Measurements from ENCODE around the gene DNAH10.

The DNAH10 gene

GRCh38 chr12:123893276-123893675 lies 131.2 kb downstream of the DNAH10 start:
- no peak overlapping the region for H3K4me3 ChIP-seq (ENCODE audit: low read depth, low read length)
- no peaks in the 10 kb centered on the region for H3K9me3 ChIP-seq (ENCODE audit: control insufficient read depth, insufficient read depth, low read depth, low read length)
- H3K36me3 ChIP-seq (ENCODE audit: control insufficient read depth, insufficient read depth, low read length): no peaks in the 10 kb centered on the region
- H3K27me3 ChIP-seq (ENCODE audit: control insufficient read depth, insufficient read depth, low read length): no peaks in the 10 kb centered on the region; the same call in 1 of the 2 replicates
- no peaks in the 10 kb centered on the region; the same call in 1 of the 2 replicates for H3K4me1 ChIP-seq (ENCODE audit: control insufficient read depth, insufficient read depth, low read length)
- H3K9ac ChIP-seq (ENCODE audit: low read length): no peak overlapping the region
- H3K27ac ChIP-seq (ENCODE audit: low read depth, low read length): no peak overlapping the region

DNA sequence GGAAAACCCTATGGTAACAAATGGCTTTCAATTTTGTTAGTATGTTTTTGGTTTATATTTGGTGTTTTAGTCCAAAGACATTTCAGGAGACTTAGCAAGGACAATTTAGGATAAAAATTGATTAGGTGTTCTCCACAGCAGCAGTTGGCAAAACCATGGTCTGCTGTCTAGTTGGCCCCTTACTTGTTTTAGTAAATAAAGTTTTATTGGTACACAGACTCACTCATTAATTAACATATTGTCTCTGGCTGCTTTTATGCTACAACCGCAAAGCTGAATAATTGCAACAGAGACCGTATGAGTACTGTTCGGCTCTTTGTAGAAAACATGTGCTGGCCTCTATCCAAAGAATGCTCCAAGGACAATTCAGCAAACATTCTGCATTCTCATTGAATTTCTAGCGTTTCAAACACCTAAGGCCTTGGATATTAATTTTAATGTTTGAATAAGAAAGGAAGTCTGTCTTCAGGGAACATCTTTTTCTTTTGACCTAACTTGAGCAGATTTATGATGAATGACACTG lies 132.8 kb downstream of the DNAH10 start:
- Histone ChIP-seq H3K4me1 (ENCODE audit: control insufficient read depth, insufficient read depth, low read length) (no peaks in the 10 kb centered on the region; the same call in 1 of the 2 replicates), H3K27ac (ENCODE audit: low read depth, low read length) (no peak overlapping the region), H3K9me3 (ENCODE audit: control insufficient read depth, insufficient read depth, low read depth, low read length) (no peaks in the 10 kb centered on the region), H3K4me3 (ENCODE audit: low read depth, low read length) (no peak overlapping the region), H3K9ac (ENCODE audit: low read length) (no peak overlapping the region), H3K27me3 (ENCODE audit: control insufficient read depth, insufficient read depth, low read length) (no peaks in the 10 kb centered on the region), H3K36me3 (ENCODE audit: control insufficient read depth, insufficient read depth, low read length) (no peaks in the 10 kb centered on the region)

DNA sequence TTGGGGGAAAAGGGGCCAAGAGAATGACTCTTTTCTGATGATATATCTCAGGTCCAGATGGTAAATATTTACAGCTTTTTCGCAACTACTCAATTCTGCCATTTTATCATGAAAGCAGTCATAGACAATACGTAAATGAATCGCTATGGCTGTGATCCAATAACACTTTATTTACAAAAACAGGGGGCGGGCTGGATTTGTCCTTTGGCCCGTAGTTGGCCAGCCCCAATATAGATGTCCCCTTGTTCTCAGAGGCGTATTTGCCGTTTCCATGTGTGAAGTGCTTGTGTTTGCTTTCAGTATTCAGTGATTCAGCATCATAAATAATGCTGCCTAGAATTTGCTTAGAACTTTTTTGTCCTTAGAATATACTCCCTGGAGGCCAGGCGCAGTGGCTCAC lies 133.3 kb downstream of the DNAH10 start:
- H3K36me3 ChIP-seq (ENCODE audit: control insufficient read depth, insufficient read depth, low read length): no peaks in the 10 kb centered on the region
- no peak overlapping the region for H3K27ac ChIP-seq (ENCODE audit: low read depth, low read length)
- no peak overlapping the region for H3K9ac ChIP-seq (ENCODE audit: low read length)
- no peaks in the 10 kb centered on the region for H3K27me3 ChIP-seq (ENCODE audit: control insufficient read depth, insufficient read depth, low read length)
- H3K4me3 ChIP-seq (ENCODE audit: low read depth, low read length): no peak overlapping the region
- no peaks in the 10 kb centered on the region for H3K9me3 ChIP-seq (ENCODE audit: control insufficient read depth, insufficient read depth, low read depth, low read length)
- no peaks in the 10 kb centered on the region; the same call in 1 of the 2 replicates for H3K4me1 ChIP-seq (ENCODE audit: control insufficient read depth, insufficient read depth, low read length)

- Histone ChIP-seq H3K27ac (ENCODE audit: low read depth, low read length) (no peak overlapping the region), H3K9me3 (ENCODE audit: control insufficient read depth, insufficient read depth, low read depth, low read length) (no peaks in the 10 kb centered on the region), H3K9ac (ENCODE audit: low read length) (no peak overlapping the region), H3K27me3 (ENCODE audit: control insufficient read depth, insufficient read depth, low read length) (no peaks in the 10 kb centered on the region), H3K4me3 (ENCODE audit: low read depth, low read length) (no peak overlapping the region), H3K36me3 (ENCODE audit: control insufficient read depth, insufficient read depth, low read length) (no peaks in the 10 kb centered on the region), H3K4me1 (ENCODE audit: control insufficient read depth, insufficient read depth, low read length) (peaks cover 8% of the 10 kb centered on the region)
These were observed 134.7 kb downstream of the DNAH10 start for GRCh38 chr12:123896767-123897166.

DNA sequence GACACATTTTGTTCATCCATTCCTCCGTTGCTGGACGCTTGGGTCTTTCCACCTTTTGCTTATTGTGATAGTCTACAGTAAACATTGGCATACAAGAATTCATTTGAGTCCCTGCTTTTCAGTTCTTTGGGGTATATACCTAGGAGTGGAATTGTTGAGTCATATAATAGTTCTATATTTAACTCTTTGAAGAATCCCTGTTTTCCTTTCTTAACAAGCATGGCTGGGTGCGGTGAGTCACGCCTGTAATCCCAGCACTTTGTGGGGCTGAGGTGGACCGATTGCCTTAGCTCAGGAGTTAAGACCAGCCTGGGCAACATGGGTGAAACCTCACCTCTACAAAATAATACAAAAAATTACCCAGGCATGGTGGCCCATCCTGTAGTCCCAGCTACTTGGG lies 135.1 kb downstream of the DNAH10 start:
- Histone ChIP-seq H3K4me1 (ENCODE audit: control insufficient read depth, insufficient read depth, low read length) (peaks cover 8% of the 10 kb centered on the region), H3K27me3 (ENCODE audit: control insufficient read depth, insufficient read depth, low read length) (peaks cover 1% of the 10 kb centered on the region; the same call in 1 of the 2 replicates), H3K9ac (ENCODE audit: low read length) (no peak overlapping the region), H3K4me3 (ENCODE audit: low read depth, low read length) (no peak overlapping the region), H3K36me3 (ENCODE audit: control insufficient read depth, insufficient read depth, low read length) (no peaks in the 10 kb centered on the region), H3K9me3 (ENCODE audit: control insufficient read depth, insufficient read depth, low read depth, low read length) (no peaks in the 10 kb centered on the region), H3K27ac (ENCODE audit: low read depth, low read length) (no peak overlapping the region)

DNA sequence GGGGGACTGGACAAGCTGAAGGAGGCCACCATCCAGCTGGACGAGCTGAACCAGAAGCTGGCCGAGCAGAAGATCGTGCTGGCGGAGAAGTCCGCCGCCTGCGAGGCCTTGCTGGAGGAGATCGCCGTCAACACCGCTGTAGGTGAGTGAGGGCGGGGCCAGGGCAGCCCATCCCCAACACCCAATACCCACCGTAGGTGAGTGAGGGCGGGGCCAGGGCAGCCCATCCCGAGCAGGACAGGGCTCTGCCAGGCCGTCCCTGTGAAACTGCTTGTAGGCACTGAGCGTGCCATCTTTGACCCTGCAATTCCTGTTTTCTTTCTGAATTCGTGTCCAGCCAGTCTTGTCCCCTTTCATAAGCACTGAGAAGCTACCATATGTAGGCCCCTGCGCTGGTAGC lies 136.6 kb downstream of the DNAH10 start:
- Histone ChIP-seq H3K9ac (ENCODE audit: low read length) (no peak overlapping the region), H3K27ac (ENCODE audit: low read depth, low read length) (no peak overlapping the region), H3K27me3 (ENCODE audit: control insufficient read depth, insufficient read depth, low read length) (peaks cover 9% of the 10 kb centered on the region; the same call in 1 of the 2 replicates), H3K36me3 (ENCODE audit: control insufficient read depth, insufficient read depth, low read length) (no peaks in the 10 kb centered on the region), H3K9me3 (ENCODE audit: control insufficient read depth, insufficient read depth, low read depth, low read length) (no peaks in the 10 kb centered on the region), H3K4me3 (ENCODE audit: low read depth, low read length) (no peak overlapping the region), H3K4me1 (ENCODE audit: control insufficient read depth, insufficient read depth, low read length) (peaks cover 8% of the 10 kb centered on the region)

- Histone ChIP-seq H3K4me3 (ENCODE audit: low read depth, low read length) (no peak overlapping the region), H3K4me1 (ENCODE audit: control insufficient read depth, insufficient read depth, low read length) (peaks cover 8% of the 10 kb centered on the region), H3K36me3 (ENCODE audit: control insufficient read depth, insufficient read depth, low read length) (no peaks in the 10 kb centered on the region), H3K9me3 (ENCODE audit: control insufficient read depth, insufficient read depth, low read depth, low read length) (no peaks in the 10 kb centered on the region), H3K27me3 (ENCODE audit: control insufficient read depth, insufficient read depth, low read length) (peaks cover 14% of the 10 kb centered on the region; the same call in 1 of the 2 replicates), H3K9ac (ENCODE audit: low read length) (no peak overlapping the region), H3K27ac (ENCODE audit: low read depth, low read length) (no peak overlapping the region)
These were observed 137.3 kb downstream of the DNAH10 start for GRCh38 chr12:123899368-123899767.

DNA sequence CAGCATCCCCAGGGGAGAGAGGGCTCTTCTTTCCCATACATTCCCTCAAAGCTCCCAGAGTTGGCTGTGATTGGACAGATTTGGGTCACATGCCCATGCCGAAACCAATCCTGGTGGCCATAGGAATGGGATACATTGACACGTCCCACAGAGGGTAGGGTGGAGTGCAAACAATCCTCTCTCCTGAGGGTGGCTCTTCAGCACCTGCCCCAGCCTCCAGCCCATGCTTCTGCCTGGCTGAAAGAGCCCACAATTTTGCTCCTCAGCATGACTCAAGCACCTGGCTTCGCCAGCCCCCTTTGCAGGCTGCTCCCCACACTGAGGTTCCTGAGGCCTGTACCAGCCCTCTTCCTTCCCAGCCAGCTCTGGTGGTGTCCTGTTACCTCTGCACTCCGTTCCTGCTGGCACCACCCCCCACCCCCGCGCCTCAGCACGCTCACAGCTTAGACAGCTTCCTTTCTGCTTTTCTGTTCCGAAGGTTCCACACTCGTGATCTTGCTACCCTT lies 138.8 kb downstream of the DNAH10 start:
- Histone ChIP-seq H3K4me3 (ENCODE audit: low read depth, low read length) (peak overlapping the region; percentile 6; the same call in 1 of the 2 replicates), H3K27me3 (ENCODE audit: control insufficient read depth, insufficient read depth, low read length) (peaks cover 14% of the 10 kb centered on the region; the same call in 1 of the 2 replicates), H3K36me3 (ENCODE audit: control insufficient read depth, insufficient read depth, low read length) (no peaks in the 10 kb centered on the region), H3K9ac (ENCODE audit: low read length) (no peak overlapping the region), H3K9me3 (ENCODE audit: control insufficient read depth, insufficient read depth, low read depth, low read length) (no peaks in the 10 kb centered on the region), H3K27ac (ENCODE audit: low read depth, low read length) (no peak overlapping the region), H3K4me1 (ENCODE audit: control insufficient read depth, insufficient read depth, low read length) (peaks cover 8% of the 10 kb centered on the region)

DNA sequence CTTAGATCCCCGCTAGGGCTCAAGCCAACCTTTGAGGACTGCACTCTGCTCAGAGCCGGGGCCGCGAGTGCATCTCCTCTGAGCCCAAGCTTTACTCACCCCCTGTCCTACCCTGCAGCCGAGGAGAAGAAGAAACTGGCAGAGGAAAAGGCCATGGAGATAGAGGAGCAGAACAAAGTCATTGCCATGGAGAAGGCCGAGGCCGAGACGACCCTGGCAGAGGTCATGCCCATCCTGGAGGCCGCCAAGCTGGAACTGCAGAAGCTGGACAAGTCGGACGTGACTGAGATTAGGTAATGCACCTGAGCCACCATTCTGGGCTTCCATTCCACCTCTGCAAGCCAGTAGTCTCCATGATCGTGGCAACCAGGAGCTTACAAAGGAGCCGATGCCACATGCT lies 140.7 kb downstream of the DNAH10 start:
- Histone ChIP-seq H3K9me3 (ENCODE audit: control insufficient read depth, insufficient read depth, low read depth, low read length) (no peaks in the 10 kb centered on the region), H3K9ac (ENCODE audit: low read length) (no peak overlapping the region), H3K4me1 (ENCODE audit: control insufficient read depth, insufficient read depth, low read length) (peaks cover 12% of the 10 kb centered on the region), H3K27ac (ENCODE audit: low read depth, low read length) (no peak overlapping the region), H3K27me3 (ENCODE audit: control insufficient read depth, insufficient read depth, low read length) (peaks cover 14% of the 10 kb centered on the region; the same call in 1 of the 2 replicates), H3K4me3 (ENCODE audit: low read depth, low read length) (no peak overlapping the region), H3K36me3 (ENCODE audit: control insufficient read depth, insufficient read depth, low read length) (no peaks in the 10 kb centered on the region)

DNA sequence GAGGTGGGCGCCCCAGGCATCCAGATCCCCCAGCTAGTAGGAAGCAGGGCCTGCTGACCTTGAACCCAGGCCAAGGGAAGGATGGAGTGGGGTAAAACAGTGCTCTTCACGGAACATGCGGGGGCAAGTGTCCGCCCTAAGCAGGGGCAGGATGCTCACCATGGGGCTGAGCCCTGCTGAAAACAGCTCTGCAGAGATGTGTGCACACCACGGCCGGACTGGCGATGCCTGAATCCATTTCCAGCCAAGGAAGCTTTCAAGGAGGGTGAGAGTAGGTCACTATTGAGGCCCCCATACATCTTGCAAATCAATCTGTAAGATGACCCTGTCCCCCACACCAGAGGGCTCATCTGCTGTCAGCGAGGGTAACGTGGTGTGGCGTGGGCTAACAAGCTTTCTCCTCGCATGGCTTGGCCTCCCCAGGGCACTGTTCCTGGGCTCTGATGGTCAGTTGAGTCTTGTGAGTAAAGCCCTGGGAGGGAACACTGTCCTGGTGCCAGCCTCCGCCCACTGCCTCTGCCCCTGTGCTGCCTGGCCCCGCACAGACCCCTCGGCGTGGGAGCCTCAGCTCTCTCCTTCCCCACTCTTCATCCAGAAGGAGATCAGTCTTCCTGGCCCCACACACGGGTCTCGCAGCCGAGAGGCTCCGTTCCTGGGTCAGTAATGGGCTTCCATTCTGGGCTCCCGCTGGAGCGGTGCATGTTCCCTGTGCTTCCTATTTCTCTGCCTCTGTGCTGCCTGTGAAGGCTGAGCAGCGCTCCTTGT lies 141.4 kb downstream of the DNAH10 start:
- H3K4me3 ChIP-seq (ENCODE audit: low read depth, low read length): no peak overlapping the region
- no peaks in the 10 kb centered on the region for H3K36me3 ChIP-seq (ENCODE audit: control insufficient read depth, insufficient read depth, low read length)
- peaks cover 14% of the 10 kb centered on the region; the same call in 1 of the 2 replicates for H3K27me3 ChIP-seq (ENCODE audit: control insufficient read depth, insufficient read depth, low read length)

DNA sequence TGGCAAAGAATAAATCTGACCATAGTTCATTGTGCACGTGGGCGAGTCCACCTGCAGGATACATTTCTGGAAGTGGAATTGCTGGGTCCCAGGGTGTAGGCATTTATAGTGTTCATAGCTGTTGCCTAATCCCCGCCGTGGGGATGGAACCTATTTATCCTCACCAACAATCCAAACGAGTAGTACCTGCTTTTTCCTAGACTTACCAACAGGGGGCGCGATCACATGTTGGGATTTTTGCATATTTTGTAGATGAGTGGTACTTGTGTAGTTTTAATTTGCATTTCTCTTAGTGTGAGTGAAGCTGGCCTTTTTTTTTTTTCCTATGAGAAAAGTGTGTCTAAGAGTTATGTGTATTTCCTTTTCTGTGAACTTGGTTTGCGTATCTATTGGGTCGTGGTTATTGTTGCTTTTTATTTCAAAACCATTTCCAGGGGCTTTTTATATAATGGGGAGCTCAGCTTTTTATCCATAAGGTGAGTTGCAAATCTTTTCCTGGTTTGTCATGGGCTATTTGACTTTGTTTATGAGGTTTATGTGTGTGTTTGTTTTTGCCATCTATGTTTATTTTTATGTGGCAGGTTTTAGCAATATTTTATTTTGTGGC lies 143.3 kb downstream of the DNAH10 start:
- Histone ChIP-seq H3K27ac (ENCODE audit: low read depth, low read length) (no peak overlapping the region), H3K4me3 (ENCODE audit: low read depth, low read length) (no peak overlapping the region), H3K36me3 (ENCODE audit: control insufficient read depth, insufficient read depth, low read length) (no peaks in the 10 kb centered on the region), H3K9ac (ENCODE audit: low read length) (no peak overlapping the region), H3K9me3 (ENCODE audit: control insufficient read depth, insufficient read depth, low read depth, low read length) (no peaks in the 10 kb centered on the region), H3K4me1 (ENCODE audit: control insufficient read depth, insufficient read depth, low read length) (peaks cover 12% of the 10 kb centered on the region), H3K27me3 (ENCODE audit: control insufficient read depth, insufficient read depth, low read length) (peaks cover 14% of the 10 kb centered on the region; the same call in 1 of the 2 replicates)

More for the DNA sequence above, 141.4 kb downstream of the DNAH10 start:
- H3K9me3 ChIP-seq (ENCODE audit: control insufficient read depth, insufficient read depth, low read depth, low read length): no peaks in the 10 kb centered on the region
- no peak overlapping the region for H3K27ac ChIP-seq (ENCODE audit: low read depth, low read length)
- peaks cover 12% of the 10 kb centered on the region for H3K4me1 ChIP-seq (ENCODE audit: control insufficient read depth, insufficient read depth, low read length)
- H3K9ac ChIP-seq (ENCODE audit: low read length): no peak overlapping the region
